HCT116 (cell line): Measurements from ENCODE around the gene A2ML1. TPM values are rescaled to one million over a fixed set of nuclear protein-coding genes. Genes with fewer than 3 reads are reported as not detected.

Source experiments
- ATAC-seq: fragments of 200-7000 bp; cut with Tn5 transposase; 2 replicates; pipeline ENCODE4 v1.9.1; 2020; ENCODE audit warnings: mild to moderate bottlenecking, moderate library complexity
- BruUV-seq: library from RNA; stranded (reverse); fragments of 400-500 nt; replicated peaks from 2 replicates; lab custom pipeline; 2021; lab: Mats Ljungman, UMichigan
- CTCF ChIA-PET: fragments of 300-600 bp; sonication (Branson Sonifier 250); formaldehyde crosslinking; loops from one replicate; lab custom pipeline; 2021; ENCODE audit warnings: antibody characterized with exemption; lab: Charles Lee
- POLR2A ChIA-PET: fragments of 300-600, 350-600 bp; sonication (Branson Sonifier 250); formaldehyde crosslinking; loops from one replicate; lab custom pipeline; 2021; ENCODE audit warnings: antibody characterized with exemption; lab: Charles Lee
- RAD21 ChIA-PET, 2 experiments: fragments of 300-600 bp; sonication (Branson Sonifier 250); formaldehyde crosslinking; loops; one replicate each; lab custom pipeline; 2023; ENCODE audit warnings: low total read pairs in 2 of 2; ENCODE audit not compliant: uncharacterized antibody in 2 of 2, unreplicated experiment in 2 of 2, low non-redundant PET in 1 of 2; lab: Charles Lee
- DNase-seq: peaks from one replicate; pipeline ENCODE4 v3.0.0-alpha.2; 2010; ENCODE audit warnings: low read depth, low spot score
- H2AFZ ChIP-seq: fragments of 200-600 bp; shearing (Covaris generic), sonication (generic); 2 replicates; pipeline ENCODE4 v1.6.1; 2017; ENCODE audit warnings: low read depth, mixed run types, mixed read lengths, antibody characterized with exemption, low read length; ENCODE audit not compliant: poor library complexity, severe bottlenecking
- H3K27ac ChIP-seq: 2 replicates; pipeline ENCODE4 v1.5.1; 2012; ENCODE audit warnings: low read depth, low read length
- H3K27me3 ChIP-seq: fragments of 200-600 bp; sonication (generic); 2 replicates; pipeline ENCODE4 v1.6.1; 2016; ENCODE audit warnings: mixed run types, low read length, mixed read lengths; ENCODE audit not compliant: insufficient read depth
- H3K36me3 ChIP-seq, 2 experiments: fragments of 200-500 bp in 1 of 2; fragments of 200-600 bp in 1 of 2; sonication (Bioruptor generic) in 1 of 2; sonication (generic) in 1 of 2; 2 replicates each; pipeline versions ENCODE4 v1.5.1 to v1.6.1; 2014 to 2016; ENCODE audit warnings: low read length in 2 of 2, inconsistent platforms in 1 of 2, mixed read lengths in 1 of 2, mixed run types in 1 of 2; ENCODE audit not compliant: insufficient read depth in 2 of 2, control insufficient read depth in 1 of 2
- H3K4me1 ChIP-seq, 2 experiments: fragments of 200-600 bp in 1 of 2; sonication (generic) in 1 of 2; 2 replicates each; pipeline versions ENCODE4 v1.5.1 to v1.6.1; 2012 to 2017; ENCODE audit warnings: low read length in 2 of 2, inconsistent platforms in 1 of 2, mild to moderate bottlenecking in 1 of 2, mixed read lengths in 1 of 2, mixed run types in 1 of 2, moderate library complexity in 1 of 2; ENCODE audit not compliant: insufficient read depth in 2 of 2, control insufficient read depth in 1 of 2
- H3K4me2 ChIP-seq: fragments of 200-600 bp; sonication (generic); 2 replicates; pipeline ENCODE4 v1.6.1; 2017; ENCODE audit warnings: mixed run types, low read length, mixed read lengths
- H3K4me3 ChIP-seq, 2 experiments: fragments of 200-600 bp in 1 of 2; sonication (generic) in 1 of 2; replicated peaks in 1 of 2; 2 replicates each; pipeline ENCODE4 v1.5.1; 2011 to 2016; ENCODE audit warnings: low read length in 2 of 2, control low read depth in 1 of 2, low read depth in 1 of 2, mild to moderate bottlenecking in 1 of 2, mixed read lengths in 1 of 2, mixed run types in 1 of 2
- H3K79me2 ChIP-seq: fragments of 200-600 bp; sonication (generic); 2 replicates; pipeline ENCODE4 v1.6.1; 2017; ENCODE audit warnings: mild to moderate bottlenecking, mixed run types, low read length, moderate library complexity, mixed read lengths; ENCODE audit not compliant: insufficient read depth
- H3K9ac ChIP-seq: fragments of 200-600 bp; sonication (generic); 2 replicates; pipeline ENCODE4 v1.6.1; 2016; ENCODE audit warnings: low read length, mixed read lengths
- H3K9me2 ChIP-seq: fragments of 200-600 bp; sonication (generic), shearing (Covaris generic); 2 replicates; pipeline ENCODE4 v1.6.1; 2017; ENCODE audit warnings: mixed run types, mild to moderate bottlenecking, moderate library complexity; ENCODE audit not compliant: insufficient read depth
- H3K9me3 ChIP-seq, 2 experiments: fragments of 200-500 bp in 1 of 2; fragments of 200-600 bp in 1 of 2; sonication (Bioruptor generic) in 1 of 2; sonication (generic) in 1 of 2; 2 replicates each; pipeline ENCODE4 v1.6.1; 2014 to 2017; ENCODE audit warnings: low read length in 2 of 2, mixed read lengths in 2 of 2, inconsistent platforms in 1 of 2, low read depth in 1 of 2, mild to moderate bottlenecking in 1 of 2, mixed run types in 1 of 2, moderate library complexity in 1 of 2; ENCODE audit not compliant: control insufficient read depth in 1 of 2, insufficient read depth in 1 of 2
- H4K20me1 ChIP-seq: fragments of 200-600 bp; sonication (generic), shearing (Covaris generic); 2 replicates; pipeline ENCODE4 v1.6.1; 2017; ENCODE audit warnings: mixed run types, mild to moderate bottlenecking, moderate library complexity; ENCODE audit not compliant: insufficient read depth
- CBX3 ChIP-seq: IDR thresholded peaks from 2 replicates; pipeline ENCODE4 v1.6.1; 2012; ENCODE audit warnings: low read depth
- CEBPB ChIP-seq: IDR thresholded peaks from 2 replicates; pipeline ENCODE4 v1.6.1; 2012; ENCODE audit warnings: low read depth
- EGR1 ChIP-seq: IDR thresholded peaks from 2 replicates; pipeline ENCODE4 v1.6.1; 2012; ENCODE audit warnings: low read depth
- ELF1 ChIP-seq: IDR thresholded peaks from 2 replicates; pipeline ENCODE4 v1.6.1; 2012; ENCODE audit warnings: low read depth, borderline replicate concordance
- EZH2 ChIP-seq: fragments of 200-600 bp; sonication (generic); IDR thresholded peaks from 2 replicates; pipeline ENCODE4 v1.6.1; 2017; ENCODE audit warnings: antibody characterized with exemption, mixed run types
- JUND ChIP-seq: IDR thresholded peaks from 2 replicates; pipeline ENCODE4 v1.6.1; 2012
- POLR2A ChIP-seq: IDR thresholded peaks from 2 replicates; pipeline ENCODE4 v1.7.0; 2011; ENCODE audit warnings: borderline replicate concordance; ENCODE audit not compliant: insufficient read depth, insufficient read length; ENCODE audit errors: extremely low read depth
- POLR2AphosphoS5 ChIP-seq: IDR thresholded peaks from 2 replicates; pipeline ENCODE4 v1.6.1; 2011; ENCODE audit warnings: mild to moderate bottlenecking, low read depth, low read length, moderate library complexity
- RAD21 ChIP-seq: IDR thresholded peaks from 2 replicates; pipeline ENCODE4 v1.6.1; 2012; ENCODE audit warnings: low read depth, mild to moderate bottlenecking
- SIN3A ChIP-seq: IDR thresholded peaks from 2 replicates; pipeline ENCODE4 v1.6.1; 2012; ENCODE audit warnings: low read depth
- SP1 ChIP-seq: IDR thresholded peaks from 2 replicates; pipeline ENCODE4 v1.6.1; 2012; ENCODE audit warnings: low read depth
- SRF ChIP-seq: IDR thresholded peaks from 2 replicates; pipeline ENCODE4 v1.6.1; 2012; ENCODE audit warnings: low read depth
- YY1 ChIP-seq: IDR thresholded peaks from 2 replicates; pipeline ENCODE4 v1.6.1; 2011; ENCODE audit warnings: low read length, low read depth, moderate library complexity, mild to moderate bottlenecking; ENCODE audit not compliant: insufficient replicate concordance; ENCODE audit errors: extremely low read depth
- ZFX ChIP-seq: fragments of 450-650 bp; IDR thresholded peaks from 2 replicates; pipeline ENCODE4 v1.6.1; 2017
- ZNF274 ChIP-seq: fragments of 200-500 bp; sonication (Bioruptor generic); IDR thresholded peaks from 2 replicates; pipeline ENCODE4 v1.6.1; 2014; ENCODE audit warnings: mild to moderate bottlenecking, low read depth, low read length, inconsistent platforms
- intact Hi-C: fragments of 100-400 bp; cut with micrococcal nuclease; formaldehyde crosslinking; loops from 2 replicates; pipeline ENCODE4 v1.10.0; 2022
- total RNA-seq: library from RNA; stranded (reverse); gene quantifications from one replicate; pipeline ENCODE4 v1.2.1, GENCODE V29; 2021; ENCODE audit not compliant: unreplicated experiment
- TF ChIP-seq, protein P1 (sequence below): IDR thresholded peaks from 2 replicates; pipeline ENCODE4 v1.6.1; 2012
- TF ChIP-seq, protein P2 (sequence below): IDR thresholded peaks from 2 replicates; pipeline ENCODE4 v1.6.1; 2012
- TF ChIP-seq, protein P3 (sequence below), 3 experiments: fragments of 200-600 bp in 1 of 3; sonication (generic) in 1 of 3; IDR thresholded peaks in 2 of 3; conservative IDR thresholded peaks in 1 of 3; 2 replicates each; pipeline ENCODE4 v1.5.1; 2012 to 2017; ENCODE audit warnings: low read depth in 2 of 3, low read length in 2 of 3, antibody characterized with exemption in 1 of 3, borderline replicate concordance in 1 of 3, control low read depth in 1 of 3, mild to moderate bottlenecking in 1 of 3, mixed read lengths in 1 of 3, mixed run types in 1 of 3, moderate library complexity in 1 of 3; ENCODE audit not compliant: insufficient read depth in 1 of 3
- TF ChIP-seq, protein P4 (sequence below): IDR thresholded peaks from 2 replicates; pipeline ENCODE4 v1.6.1; 2012; ENCODE audit warnings: low read depth

A2ML1 gene
- total RNA-seq, 1 experiment from 2014 or later, result not detected

- Histone ChIP-seq H3K27ac (no peak overlapping the region), H2AFZ (no peak overlapping the region), H4K20me1 (no peaks in the 10 kb centered on the region), H3K9me3 (no peaks in the 10 kb centered on the region), H3K9ac (no peak overlapping the region), H3K4me1 (peaks cover 0 to 2% of the 10 kb centered on the region in 2 experiments; a peak in 1 of 4 replicates), H3K4me2 (no peak overlapping the region), H3K79me2 (no peaks in the 10 kb centered on the region), H3K9me2 (no peaks in the 10 kb centered on the region), H3K36me3 (no peaks in the 10 kb centered on the region), H3K27me3 (no peaks in the 10 kb centered on the region), H3K4me3 (no peak overlapping the region)
- ATAC-seq (no peak), DNase-seq (no peak)
- intact Hi-C loops, result loop anchor here (10.0 kb wide), 1 partner anchor 283 kb away; the partner anchor contains the start of gene CLEC4E
- TF ChIP-seq POLR2AphosphoS5 (no peak), CBX3 (no peak), EZH2 (no peak), SRF (no peak), POLR2A (no peak), RAD21 (no peak), ZNF274 (no peak), JUND (no peak), SP1 (no peak), ELF1 (no peak), EGR1 (no peak), CEBPB (no peak), ZFX (no peak), SIN3A (no peak), YY1 (no peak)
- TF ChIP-seq, protein P1, sequence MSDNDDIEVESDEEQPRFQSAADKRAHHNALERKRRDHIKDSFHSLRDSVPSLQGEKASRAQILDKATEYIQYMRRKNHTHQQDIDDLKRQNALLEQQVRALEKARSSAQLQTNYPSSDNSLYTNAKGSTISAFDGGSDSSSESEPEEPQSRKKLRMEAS, result no peak
- TF ChIP-seq, protein P2, sequence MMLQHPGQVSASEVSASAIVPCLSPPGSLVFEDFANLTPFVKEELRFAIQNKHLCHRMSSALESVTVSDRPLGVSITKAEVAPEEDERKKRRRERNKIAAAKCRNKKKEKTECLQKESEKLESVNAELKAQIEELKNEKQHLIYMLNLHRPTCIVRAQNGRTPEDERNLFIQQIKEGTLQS, result no peak
- TF ChIP-seq, protein P3, sequence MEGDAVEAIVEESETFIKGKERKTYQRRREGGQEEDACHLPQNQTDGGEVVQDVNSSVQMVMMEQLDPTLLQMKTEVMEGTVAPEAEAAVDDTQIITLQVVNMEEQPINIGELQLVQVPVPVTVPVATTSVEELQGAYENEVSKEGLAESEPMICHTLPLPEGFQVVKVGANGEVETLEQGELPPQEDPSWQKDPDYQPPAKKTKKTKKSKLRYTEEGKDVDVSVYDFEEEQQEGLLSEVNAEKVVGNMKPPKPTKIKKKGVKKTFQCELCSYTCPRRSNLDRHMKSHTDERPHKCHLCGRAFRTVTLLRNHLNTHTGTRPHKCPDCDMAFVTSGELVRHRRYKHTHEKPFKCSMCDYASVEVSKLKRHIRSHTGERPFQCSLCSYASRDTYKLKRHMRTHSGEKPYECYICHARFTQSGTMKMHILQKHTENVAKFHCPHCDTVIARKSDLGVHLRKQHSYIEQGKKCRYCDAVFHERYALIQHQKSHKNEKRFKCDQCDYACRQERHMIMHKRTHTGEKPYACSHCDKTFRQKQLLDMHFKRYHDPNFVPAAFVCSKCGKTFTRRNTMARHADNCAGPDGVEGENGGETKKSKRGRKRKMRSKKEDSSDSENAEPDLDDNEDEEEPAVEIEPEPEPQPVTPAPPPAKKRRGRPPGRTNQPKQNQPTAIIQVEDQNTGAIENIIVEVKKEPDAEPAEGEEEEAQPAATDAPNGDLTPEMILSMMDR (IDR thresholded peaks at IDR 0.05 in 2 of 3, conservative IDR thresholded peaks at IDR 0.05 in 1 of 3; ENCODE audit: borderline replicate concordance in 1 of 3, insufficient read depth in 1 of 3, low read depth in 2 of 3, low read length in 2 of 3), result no peak
- TF ChIP-seq, protein P4, sequence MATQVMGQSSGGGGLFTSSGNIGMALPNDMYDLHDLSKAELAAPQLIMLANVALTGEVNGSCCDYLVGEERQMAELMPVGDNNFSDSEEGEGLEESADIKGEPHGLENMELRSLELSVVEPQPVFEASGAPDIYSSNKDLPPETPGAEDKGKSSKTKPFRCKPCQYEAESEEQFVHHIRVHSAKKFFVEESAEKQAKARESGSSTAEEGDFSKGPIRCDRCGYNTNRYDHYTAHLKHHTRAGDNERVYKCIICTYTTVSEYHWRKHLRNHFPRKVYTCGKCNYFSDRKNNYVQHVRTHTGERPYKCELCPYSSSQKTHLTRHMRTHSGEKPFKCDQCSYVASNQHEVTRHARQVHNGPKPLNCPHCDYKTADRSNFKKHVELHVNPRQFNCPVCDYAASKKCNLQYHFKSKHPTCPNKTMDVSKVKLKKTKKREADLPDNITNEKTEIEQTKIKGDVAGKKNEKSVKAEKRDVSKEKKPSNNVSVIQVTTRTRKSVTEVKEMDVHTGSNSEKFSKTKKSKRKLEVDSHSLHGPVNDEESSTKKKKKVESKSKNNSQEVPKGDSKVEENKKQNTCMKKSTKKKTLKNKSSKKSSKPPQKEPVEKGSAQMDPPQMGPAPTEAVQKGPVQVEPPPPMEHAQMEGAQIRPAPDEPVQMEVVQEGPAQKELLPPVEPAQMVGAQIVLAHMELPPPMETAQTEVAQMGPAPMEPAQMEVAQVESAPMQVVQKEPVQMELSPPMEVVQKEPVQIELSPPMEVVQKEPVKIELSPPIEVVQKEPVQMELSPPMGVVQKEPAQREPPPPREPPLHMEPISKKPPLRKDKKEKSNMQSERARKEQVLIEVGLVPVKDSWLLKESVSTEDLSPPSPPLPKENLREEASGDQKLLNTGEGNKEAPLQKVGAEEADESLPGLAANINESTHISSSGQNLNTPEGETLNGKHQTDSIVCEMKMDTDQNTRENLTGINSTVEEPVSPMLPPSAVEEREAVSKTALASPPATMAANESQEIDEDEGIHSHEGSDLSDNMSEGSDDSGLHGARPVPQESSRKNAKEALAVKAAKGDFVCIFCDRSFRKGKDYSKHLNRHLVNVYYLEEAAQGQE, result no peak
- ChIA-PET CTCF (no interaction called here), RAD21 (no interaction called here), POLR2A (no interaction called here)
- BruUV-seq, result no TSS peak
These were observed 5.3 kb downstream of the A2ML1 start for GRCh38 chr12:8827551-8828256.
